ENCODE data around the gene RIIAD1. TPM values are rescaled to one million over a fixed set of nuclear protein-coding genes. Genes with fewer than 3 reads are reported as not detected.

RIIAD1 gene
- total RNA-seq, 1 experiment from 2014 or later: not detected

DNA sequence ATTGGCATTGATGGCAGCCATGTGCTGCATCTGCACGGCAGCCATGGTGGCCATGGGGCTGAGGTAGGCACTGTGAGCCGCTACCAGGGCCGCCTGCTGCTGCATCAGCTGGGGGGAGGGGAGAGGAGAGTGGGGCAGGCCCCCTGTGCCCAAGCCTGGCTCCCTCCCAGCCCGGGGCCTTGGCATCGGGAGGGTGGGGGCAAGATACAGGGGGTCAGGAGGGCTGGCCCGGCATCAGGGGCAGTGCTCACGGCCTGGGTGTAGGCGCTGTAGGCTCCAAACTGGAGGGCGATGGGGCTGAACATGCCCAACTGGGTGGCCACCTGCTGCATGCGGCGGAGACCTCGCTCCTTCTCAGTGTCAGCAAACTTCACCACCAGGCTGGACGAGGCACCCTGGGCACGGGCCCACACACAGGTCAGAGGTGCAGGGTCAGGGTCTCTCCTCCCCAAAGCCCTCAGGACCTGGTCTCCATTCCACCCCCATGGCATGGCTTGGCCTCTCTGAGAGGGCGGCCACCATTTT, 13.7 kb upstream of the RIIAD1 start:
- no peak for ATAC-seq
- no peaks in the 10 kb centered on the region for H3K9me3 Mint-ChIP-seq
- DNase-seq (ENCODE audit: low spot score): no peak
- no peak overlapping the region for H3K4me3 Mint-ChIP-seq
- TF ChIP-seq NR3C1 (CRISPR knock-in tag; conservative IDR thresholded peaks at IDR 0.05; ENCODE audit: low read depth): no peak
- TF ChIP-seq, protein P1, sequence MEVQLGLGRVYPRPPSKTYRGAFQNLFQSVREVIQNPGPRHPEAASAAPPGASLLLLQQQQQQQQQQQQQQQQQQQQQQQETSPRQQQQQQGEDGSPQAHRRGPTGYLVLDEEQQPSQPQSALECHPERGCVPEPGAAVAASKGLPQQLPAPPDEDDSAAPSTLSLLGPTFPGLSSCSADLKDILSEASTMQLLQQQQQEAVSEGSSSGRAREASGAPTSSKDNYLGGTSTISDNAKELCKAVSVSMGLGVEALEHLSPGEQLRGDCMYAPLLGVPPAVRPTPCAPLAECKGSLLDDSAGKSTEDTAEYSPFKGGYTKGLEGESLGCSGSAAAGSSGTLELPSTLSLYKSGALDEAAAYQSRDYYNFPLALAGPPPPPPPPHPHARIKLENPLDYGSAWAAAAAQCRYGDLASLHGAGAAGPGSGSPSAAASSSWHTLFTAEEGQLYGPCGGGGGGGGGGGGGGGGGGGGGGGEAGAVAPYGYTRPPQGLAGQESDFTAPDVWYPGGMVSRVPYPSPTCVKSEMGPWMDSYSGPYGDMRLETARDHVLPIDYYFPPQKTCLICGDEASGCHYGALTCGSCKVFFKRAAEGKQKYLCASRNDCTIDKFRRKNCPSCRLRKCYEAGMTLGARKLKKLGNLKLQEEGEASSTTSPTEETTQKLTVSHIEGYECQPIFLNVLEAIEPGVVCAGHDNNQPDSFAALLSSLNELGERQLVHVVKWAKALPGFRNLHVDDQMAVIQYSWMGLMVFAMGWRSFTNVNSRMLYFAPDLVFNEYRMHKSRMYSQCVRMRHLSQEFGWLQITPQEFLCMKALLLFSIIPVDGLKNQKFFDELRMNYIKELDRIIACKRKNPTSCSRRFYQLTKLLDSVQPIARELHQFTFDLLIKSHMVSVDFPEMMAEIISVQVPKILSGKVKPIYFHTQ (CRISPR knock-in tag; IDR thresholded peaks at IDR 0.05): no peak
- TF ChIP-seq CREB1 (CRISPR knock-in tag; IDR thresholded peaks at IDR 0.05): no peak
- no peak for TF ChIP-seq ZNF138 (CRISPR knock-in tag; conservative IDR thresholded peaks at IDR 0.05)
- TF ChIP-seq TEAD4 (CRISPR knock-in tag; IDR thresholded peaks at IDR 0.05): no peak
- TF ChIP-seq RELA (CRISPR knock-in tag; IDR thresholded peaks at IDR 0.05; ENCODE audit: borderline replicate concordance): no peak
- TF ChIP-seq, protein P2, sequence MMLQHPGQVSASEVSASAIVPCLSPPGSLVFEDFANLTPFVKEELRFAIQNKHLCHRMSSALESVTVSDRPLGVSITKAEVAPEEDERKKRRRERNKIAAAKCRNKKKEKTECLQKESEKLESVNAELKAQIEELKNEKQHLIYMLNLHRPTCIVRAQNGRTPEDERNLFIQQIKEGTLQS (CRISPR knock-in tag; conservative IDR thresholded peaks at IDR 0.05): no peak
- TF ChIP-seq NR2C2 (CRISPR knock-in tag; IDR thresholded peaks at IDR 0.05): no peak
- TF ChIP-seq NFATC4 (CRISPR knock-in tag; IDR thresholded peaks at IDR 0.05): no peak
- TF ChIP-seq IRF2 (CRISPR knock-in tag; IDR thresholded peaks at IDR 0.05; ENCODE audit: borderline replicate concordance, low read depth): no peak
- TF ChIP-seq, protein P3, sequence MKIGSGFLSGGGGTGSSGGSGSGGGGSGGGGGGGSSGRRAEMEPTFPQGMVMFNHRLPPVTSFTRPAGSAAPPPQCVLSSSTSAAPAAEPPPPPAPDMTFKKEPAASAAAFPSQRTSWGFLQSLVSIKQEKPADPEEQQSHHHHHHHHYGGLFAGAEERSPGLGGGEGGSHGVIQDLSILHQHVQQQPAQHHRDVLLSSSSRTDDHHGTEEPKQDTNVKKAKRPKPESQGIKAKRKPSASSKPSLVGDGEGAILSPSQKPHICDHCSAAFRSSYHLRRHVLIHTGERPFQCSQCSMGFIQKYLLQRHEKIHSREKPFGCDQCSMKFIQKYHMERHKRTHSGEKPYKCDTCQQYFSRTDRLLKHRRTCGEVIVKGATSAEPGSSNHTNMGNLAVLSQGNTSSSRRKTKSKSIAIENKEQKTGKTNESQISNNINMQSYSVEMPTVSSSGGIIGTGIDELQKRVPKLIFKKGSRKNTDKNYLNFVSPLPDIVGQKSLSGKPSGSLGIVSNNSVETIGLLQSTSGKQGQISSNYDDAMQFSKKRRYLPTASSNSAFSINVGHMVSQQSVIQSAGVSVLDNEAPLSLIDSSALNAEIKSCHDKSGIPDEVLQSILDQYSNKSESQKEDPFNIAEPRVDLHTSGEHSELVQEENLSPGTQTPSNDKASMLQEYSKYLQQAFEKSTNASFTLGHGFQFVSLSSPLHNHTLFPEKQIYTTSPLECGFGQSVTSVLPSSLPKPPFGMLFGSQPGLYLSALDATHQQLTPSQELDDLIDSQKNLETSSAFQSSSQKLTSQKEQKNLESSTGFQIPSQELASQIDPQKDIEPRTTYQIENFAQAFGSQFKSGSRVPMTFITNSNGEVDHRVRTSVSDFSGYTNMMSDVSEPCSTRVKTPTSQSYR (CRISPR knock-in tag; IDR thresholded peaks at IDR 0.05): no peak
- TF ChIP-seq, protein P4, sequence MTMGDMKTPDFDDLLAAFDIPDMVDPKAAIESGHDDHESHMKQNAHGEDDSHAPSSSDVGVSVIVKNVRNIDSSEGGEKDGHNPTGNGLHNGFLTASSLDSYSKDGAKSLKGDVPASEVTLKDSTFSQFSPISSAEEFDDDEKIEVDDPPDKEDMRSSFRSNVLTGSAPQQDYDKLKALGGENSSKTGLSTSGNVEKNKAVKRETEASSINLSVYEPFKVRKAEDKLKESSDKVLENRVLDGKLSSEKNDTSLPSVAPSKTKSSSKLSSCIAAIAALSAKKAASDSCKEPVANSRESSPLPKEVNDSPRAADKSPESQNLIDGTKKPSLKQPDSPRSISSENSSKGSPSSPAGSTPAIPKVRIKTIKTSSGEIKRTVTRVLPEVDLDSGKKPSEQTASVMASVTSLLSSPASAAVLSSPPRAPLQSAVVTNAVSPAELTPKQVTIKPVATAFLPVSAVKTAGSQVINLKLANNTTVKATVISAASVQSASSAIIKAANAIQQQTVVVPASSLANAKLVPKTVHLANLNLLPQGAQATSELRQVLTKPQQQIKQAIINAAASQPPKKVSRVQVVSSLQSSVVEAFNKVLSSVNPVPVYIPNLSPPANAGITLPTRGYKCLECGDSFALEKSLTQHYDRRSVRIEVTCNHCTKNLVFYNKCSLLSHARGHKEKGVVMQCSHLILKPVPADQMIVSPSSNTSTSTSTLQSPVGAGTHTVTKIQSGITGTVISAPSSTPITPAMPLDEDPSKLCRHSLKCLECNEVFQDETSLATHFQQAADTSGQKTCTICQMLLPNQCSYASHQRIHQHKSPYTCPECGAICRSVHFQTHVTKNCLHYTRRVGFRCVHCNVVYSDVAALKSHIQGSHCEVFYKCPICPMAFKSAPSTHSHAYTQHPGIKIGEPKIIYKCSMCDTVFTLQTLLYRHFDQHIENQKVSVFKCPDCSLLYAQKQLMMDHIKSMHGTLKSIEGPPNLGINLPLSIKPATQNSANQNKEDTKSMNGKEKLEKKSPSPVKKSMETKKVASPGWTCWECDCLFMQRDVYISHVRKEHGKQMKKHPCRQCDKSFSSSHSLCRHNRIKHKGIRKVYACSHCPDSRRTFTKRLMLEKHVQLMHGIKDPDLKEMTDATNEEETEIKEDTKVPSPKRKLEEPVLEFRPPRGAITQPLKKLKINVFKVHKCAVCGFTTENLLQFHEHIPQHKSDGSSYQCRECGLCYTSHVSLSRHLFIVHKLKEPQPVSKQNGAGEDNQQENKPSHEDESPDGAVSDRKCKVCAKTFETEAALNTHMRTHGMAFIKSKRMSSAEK (CRISPR knock-in tag; IDR thresholded peaks at IDR 0.05; ENCODE audit: borderline replicate concordance): no peak
- TF ChIP-seq KAT7 (CRISPR knock-in tag; IDR thresholded peaks at IDR 0.05; ENCODE audit: borderline replicate concordance): no peak
- H3K27me3 Mint-ChIP-seq (ENCODE audit: low read depth): peaks cover 4% of the 10 kb centered on the region; the same call in 1 of the 2 replicates
- H3K4me1 Mint-ChIP-seq: no peaks in the 10 kb centered on the region
- ChIA-PET CTCF (no interaction called here), POLR2A (no interaction called here)
- no peaks in the 10 kb centered on the region for H3K36me3 Mint-ChIP-seq
- no peak overlapping the region for H3K27ac Mint-ChIP-seq

DNA sequence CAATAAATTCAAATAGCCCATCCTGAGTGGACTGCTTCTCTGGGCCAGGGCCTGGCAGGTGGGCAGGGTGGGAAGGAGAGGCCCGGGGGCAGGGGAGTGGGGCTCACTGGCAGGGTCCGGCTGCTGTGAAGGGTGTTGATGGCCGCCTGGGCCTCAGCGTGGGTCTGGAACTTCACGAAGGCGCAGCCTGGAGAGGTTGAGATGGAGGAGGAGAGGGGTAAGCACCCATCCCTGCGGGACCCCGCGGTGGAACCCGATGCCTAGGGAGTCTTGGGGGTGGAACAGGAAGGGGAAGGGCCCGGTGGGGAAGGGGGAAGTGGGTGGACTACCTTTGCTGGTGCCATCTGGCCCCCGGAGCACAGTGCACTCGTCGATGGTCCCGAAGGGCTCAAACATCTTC, 12.4 kb upstream of the RIIAD1 start:
- H3K27me3 Mint-ChIP-seq (ENCODE audit: low read depth): peaks cover 5% of the 10 kb centered on the region; the same call in 1 of the 2 replicates
- no peak for TF ChIP-seq SMAD3 (CRISPR knock-in tag; IDR thresholded peaks at IDR 0.05; ENCODE audit: borderline replicate concordance)
- TF ChIP-seq, protein P5, sequence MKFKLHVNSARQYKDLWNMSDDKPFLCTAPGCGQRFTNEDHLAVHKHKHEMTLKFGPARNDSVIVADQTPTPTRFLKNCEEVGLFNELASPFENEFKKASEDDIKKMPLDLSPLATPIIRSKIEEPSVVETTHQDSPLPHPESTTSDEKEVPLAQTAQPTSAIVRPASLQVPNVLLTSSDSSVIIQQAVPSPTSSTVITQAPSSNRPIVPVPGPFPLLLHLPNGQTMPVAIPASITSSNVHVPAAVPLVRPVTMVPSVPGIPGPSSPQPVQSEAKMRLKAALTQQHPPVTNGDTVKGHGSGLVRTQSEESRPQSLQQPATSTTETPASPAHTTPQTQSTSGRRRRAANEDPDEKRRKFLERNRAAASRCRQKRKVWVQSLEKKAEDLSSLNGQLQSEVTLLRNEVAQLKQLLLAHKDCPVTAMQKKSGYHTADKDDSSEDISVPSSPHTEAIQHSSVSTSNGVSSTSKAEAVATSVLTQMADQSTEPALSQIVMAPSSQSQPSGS (CRISPR knock-in tag; IDR thresholded peaks at IDR 0.05; ENCODE audit: borderline replicate concordance, low read depth): no peak
- TF ChIP-seq FOXJ3 (CRISPR knock-in tag; IDR thresholded peaks at IDR 0.05; ENCODE audit: borderline replicate concordance): no peak
- no peak for TF ChIP-seq MXD4 (CRISPR knock-in tag; IDR thresholded peaks at IDR 0.05; ENCODE audit: borderline replicate concordance)
- ATAC-seq (no peak), DNase-seq (ENCODE audit: low spot score) (no peak)
- H3K36me3 Mint-ChIP-seq: no peaks in the 10 kb centered on the region
- no peaks in the 10 kb centered on the region for H3K4me1 Mint-ChIP-seq
- ChIA-PET CTCF (interaction anchor here (1.3 kb wide), 1 partner anchor 26 kb away, joined by 4 read pairs; no protein-coding TSS in a partner anchor), POLR2A (no interaction called here)
- H3K9me3 Mint-ChIP-seq: no peaks in the 10 kb centered on the region
- no peak overlapping the region for H3K4me3 Mint-ChIP-seq
- H3K27ac Mint-ChIP-seq: no peak overlapping the region
